ENCODE data around the gene NEK6.

DNA sequence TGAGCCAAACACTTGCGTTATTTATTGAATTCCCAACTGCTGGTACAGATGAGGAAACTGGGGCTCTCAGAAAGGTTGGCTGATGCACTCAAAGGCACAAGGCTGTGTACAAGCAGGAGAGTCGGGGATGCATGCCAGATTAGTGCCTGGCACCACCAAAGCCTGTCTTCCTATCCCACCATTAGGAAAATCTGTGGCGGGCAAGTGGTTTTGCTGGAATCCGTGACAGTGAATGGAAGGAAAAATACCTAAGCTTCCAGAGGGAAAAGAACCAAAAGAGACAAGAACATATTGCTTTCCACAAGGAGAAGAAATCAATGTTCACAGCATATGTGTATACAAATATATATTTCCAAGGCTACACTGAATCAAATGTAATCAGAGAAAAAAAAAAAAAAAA lies 106.4 kb downstream of the NEK6 start:
- TF ChIP-seq, protein P1, sequence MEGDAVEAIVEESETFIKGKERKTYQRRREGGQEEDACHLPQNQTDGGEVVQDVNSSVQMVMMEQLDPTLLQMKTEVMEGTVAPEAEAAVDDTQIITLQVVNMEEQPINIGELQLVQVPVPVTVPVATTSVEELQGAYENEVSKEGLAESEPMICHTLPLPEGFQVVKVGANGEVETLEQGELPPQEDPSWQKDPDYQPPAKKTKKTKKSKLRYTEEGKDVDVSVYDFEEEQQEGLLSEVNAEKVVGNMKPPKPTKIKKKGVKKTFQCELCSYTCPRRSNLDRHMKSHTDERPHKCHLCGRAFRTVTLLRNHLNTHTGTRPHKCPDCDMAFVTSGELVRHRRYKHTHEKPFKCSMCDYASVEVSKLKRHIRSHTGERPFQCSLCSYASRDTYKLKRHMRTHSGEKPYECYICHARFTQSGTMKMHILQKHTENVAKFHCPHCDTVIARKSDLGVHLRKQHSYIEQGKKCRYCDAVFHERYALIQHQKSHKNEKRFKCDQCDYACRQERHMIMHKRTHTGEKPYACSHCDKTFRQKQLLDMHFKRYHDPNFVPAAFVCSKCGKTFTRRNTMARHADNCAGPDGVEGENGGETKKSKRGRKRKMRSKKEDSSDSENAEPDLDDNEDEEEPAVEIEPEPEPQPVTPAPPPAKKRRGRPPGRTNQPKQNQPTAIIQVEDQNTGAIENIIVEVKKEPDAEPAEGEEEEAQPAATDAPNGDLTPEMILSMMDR (conservative IDR thresholded peaks at IDR 0.05; ENCODE audit: low read depth, low read length), result no peak
- TF ChIP-seq EZH2phosphoT487 (IDR thresholded peaks at IDR 0.05; ENCODE audit: borderline replicate concordance, low read length), result no peak
